Brain microvascular endothelial cell (primary cell): ENCODE results near the gene CHST9.
"Not testable (repeated sequence)": the region's sequence is repeated elsewhere in the genome, so short reads cannot be mapped to it uniquely, and the experiment has no call there.

Experiments used
- DNase-seq: peaks from one replicate; pipeline ENCODE4 v3.0.0-alpha.2; 2020
- H3K27ac ChIP-seq: fragments of 250-450 bp; sonication (Bioruptor Pico); 2 replicates; pipeline ENCODE4 v1.5.1; 2020; ENCODE audit warnings: mild to moderate bottlenecking, moderate library complexity
- H3K27me3 ChIP-seq: fragments of 250-450 bp; sonication (Bioruptor Pico); replicated peaks from 2 replicates; pipeline ENCODE4 v1.5.1; 2020; ENCODE audit warnings: mild to moderate bottlenecking
- H3K36me3 ChIP-seq: fragments of 250-450 bp; sonication (Bioruptor Pico); replicated peaks from 2 replicates; pipeline ENCODE4 v1.5.1; 2020; ENCODE audit warnings: mild to moderate bottlenecking
- H3K4me3 ChIP-seq: 2 replicates; pipeline ENCODE4 v1.5.1; 2011; ENCODE audit warnings: low read depth, mild to moderate bottlenecking, control low read depth, low read length, moderate library complexity
- CTCF ChIP-seq: IDR thresholded peaks from 2 replicates; pipeline ENCODE4 v1.5.1; 2011; ENCODE audit warnings: low read depth, mild to moderate bottlenecking, moderate library complexity, low read length, control low read depth, inconsistent platforms; ENCODE audit errors: missing control alignments
- in situ Hi-C: cut with HindIII; loops from 2 replicates; pipeline ENCODE4 v1.10.0; 2017; ENCODE audit warnings: low sequenced_read_pairs, low pct_ligation_motif_present

CHST9 gene

GRCh38 chr18:26940744-26941398, 244.2 kb downstream of the CHST9 start:
- Histone ChIP-seq H3K4me3 (no peak overlapping the region), H3K27ac (no peak overlapping the region), H3K27me3 (no peaks in the 10 kb centered on the region), H3K36me3 (no peaks in the 10 kb centered on the region)
- DNase-seq = no peak
- in situ Hi-C loops = no loop called here
- no peak for TF ChIP-seq CTCF

GRCh38 chr18:26931659-26932058, 253.4 kb downstream of the CHST9 start:
- H3K4me3 ChIP-seq = no peak overlapping the region
- no peak overlapping the region for H3K27ac ChIP-seq
- no peaks in the 10 kb centered on the region for H3K27me3 ChIP-seq
- H3K36me3 ChIP-seq = no peaks in the 10 kb centered on the region
- TF ChIP-seq CTCF = no peak
- in situ Hi-C loops = no loop called here
- no peak for DNase-seq

- Histone ChIP-seq H3K27ac (no peak overlapping the region), H3K4me3 (no peak overlapping the region), H3K36me3 (no peaks in the 10 kb centered on the region), H3K27me3 (no peaks in the 10 kb centered on the region)
- no peak for TF ChIP-seq CTCF
- in situ Hi-C loops = no loop called here
- no peak for DNase-seq
These were observed 254.5 kb downstream of the CHST9 start for GRCh38 chr18:26930630-26931029.

GRCh38 chr18:26928670-26929313, 256.3 kb downstream of the CHST9 start:
- in situ Hi-C loops = no loop called here
- no peak for DNase-seq
- no peak for TF ChIP-seq CTCF
- Histone ChIP-seq H3K27ac (no peak overlapping the region), H3K36me3 (no peaks in the 10 kb centered on the region), H3K27me3 (no peaks in the 10 kb centered on the region), H3K4me3 (no peak overlapping the region)

- H3K27me3 ChIP-seq, H3K27ac ChIP-seq, H3K4me3 ChIP-seq, DNase-seq, in situ Hi-C loops, H3K36me3 ChIP-seq: not testable (repeated sequence)
These were observed 257.3 kb downstream of the CHST9 start for GRCh38 chr18:26927822-26928221.

GRCh38 chr18:26926066-26926675, 258.9 kb downstream of the CHST9 start:
- no peak for DNase-seq
- no peak overlapping the region for H3K4me3 ChIP-seq
- no peak overlapping the region for H3K27ac ChIP-seq
- no peaks in the 10 kb centered on the region for H3K27me3 ChIP-seq
- TF ChIP-seq CTCF = no peak
- no peaks in the 10 kb centered on the region for H3K36me3 ChIP-seq
- in situ Hi-C loops = no loop called here
